Parathyroid adenoma (tissue), 2 donors: ENCODE results near the gene CCR2.

Experiments
- H2AFZ ChIP-seq: fragments of 300-600 bp; sonication (generic); one replicate; pipeline ENCODE4 v1.7.0; 2017; ENCODE audit warnings: antibody characterized with exemption, mild to moderate bottlenecking
- H3K27ac ChIP-seq: fragments of 300-600 bp; sonication (generic); one replicate; pipeline ENCODE4 v1.7.0; 2017
- H3K27me3 ChIP-seq: fragments of 300-600 bp; sonication (generic); one replicate; pipeline ENCODE4 v1.7.0; 2017; ENCODE audit warnings: low read length; ENCODE audit not compliant: control insufficient read depth, insufficient read depth
- H3K36me3 ChIP-seq: fragments of 300-600 bp; sonication (generic); one replicate; pipeline ENCODE4 v1.7.0; 2017; ENCODE audit warnings: low read length; ENCODE audit not compliant: control insufficient read depth, insufficient read depth
- H3K4me1 ChIP-seq: fragments of 300-600 bp; sonication (generic); one replicate; pipeline ENCODE4 v1.7.0; 2017; ENCODE audit warnings: control low read depth
- H3K4me2 ChIP-seq: fragments of 300-600 bp; sonication (generic); one replicate; pipeline ENCODE4 v1.7.0; 2017; ENCODE audit warnings: low read length
- H3K4me3 ChIP-seq: fragments of 300-600 bp; sonication (generic); one replicate; pipeline ENCODE4 v1.7.0; 2017; ENCODE audit warnings: low read depth, low read length
- H3K79me2 ChIP-seq: fragments of 300-600 bp; sonication (generic); one replicate; pipeline ENCODE4 v1.7.0; 2017; ENCODE audit warnings: control low read depth
- H3K9ac ChIP-seq: fragments of 300-600 bp; sonication (generic); one replicate; pipeline ENCODE4 v1.7.0; 2017; ENCODE audit warnings: mild to moderate bottlenecking
- H3K9me3 ChIP-seq: fragments of 300-600 bp; sonication (generic); one replicate; pipeline ENCODE4 v1.7.0; 2017; ENCODE audit warnings: low read length; ENCODE audit not compliant: control insufficient read depth
- TF ChIP-seq, protein P1 (sequence below): fragments of 300-600 bp; sonication (generic); IDR thresholded peaks from one replicate; pipeline ENCODE4 v1.7.0; 2017; ENCODE audit warnings: antibody characterized with exemption, mild to moderate bottlenecking
- donor health status: primary hyperparathyroidism.

Gene CCR2

DNA sequence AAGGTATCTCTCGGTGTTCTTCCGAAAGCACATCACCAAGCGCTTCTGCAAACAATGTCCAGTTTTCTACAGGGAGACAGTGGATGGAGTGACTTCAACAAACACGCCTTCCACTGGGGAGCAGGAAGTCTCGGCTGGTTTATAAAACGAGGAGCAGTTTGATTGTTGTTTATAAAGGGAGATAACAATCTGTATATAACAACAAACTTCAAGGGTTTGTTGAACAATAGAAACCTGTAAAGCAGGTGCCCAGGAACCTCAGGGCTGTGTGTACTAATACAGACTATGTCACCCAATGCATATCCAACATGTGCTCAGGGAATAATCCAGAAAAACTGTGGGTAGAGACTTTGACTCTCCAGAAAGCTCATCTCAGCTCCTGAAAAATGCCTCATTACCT, 4.6 kb downstream of the CCR2 start:
- Histone ChIP-seq H3K4me2 (no peak overlapping the region), H3K4me1 (no peaks in the 10 kb centered on the region), H3K9ac (no peak overlapping the region), H3K9me3 (no peaks in the 10 kb centered on the region), H3K4me3 (no peak overlapping the region), H3K36me3 (no peaks in the 10 kb centered on the region), H2AFZ (no peak overlapping the region), H3K27ac (no peak overlapping the region), H3K27me3 (no peaks in the 10 kb centered on the region), H3K79me2 (no peaks in the 10 kb centered on the region)
- TF ChIP-seq, protein P1, sequence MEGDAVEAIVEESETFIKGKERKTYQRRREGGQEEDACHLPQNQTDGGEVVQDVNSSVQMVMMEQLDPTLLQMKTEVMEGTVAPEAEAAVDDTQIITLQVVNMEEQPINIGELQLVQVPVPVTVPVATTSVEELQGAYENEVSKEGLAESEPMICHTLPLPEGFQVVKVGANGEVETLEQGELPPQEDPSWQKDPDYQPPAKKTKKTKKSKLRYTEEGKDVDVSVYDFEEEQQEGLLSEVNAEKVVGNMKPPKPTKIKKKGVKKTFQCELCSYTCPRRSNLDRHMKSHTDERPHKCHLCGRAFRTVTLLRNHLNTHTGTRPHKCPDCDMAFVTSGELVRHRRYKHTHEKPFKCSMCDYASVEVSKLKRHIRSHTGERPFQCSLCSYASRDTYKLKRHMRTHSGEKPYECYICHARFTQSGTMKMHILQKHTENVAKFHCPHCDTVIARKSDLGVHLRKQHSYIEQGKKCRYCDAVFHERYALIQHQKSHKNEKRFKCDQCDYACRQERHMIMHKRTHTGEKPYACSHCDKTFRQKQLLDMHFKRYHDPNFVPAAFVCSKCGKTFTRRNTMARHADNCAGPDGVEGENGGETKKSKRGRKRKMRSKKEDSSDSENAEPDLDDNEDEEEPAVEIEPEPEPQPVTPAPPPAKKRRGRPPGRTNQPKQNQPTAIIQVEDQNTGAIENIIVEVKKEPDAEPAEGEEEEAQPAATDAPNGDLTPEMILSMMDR, result no peak

DNA sequence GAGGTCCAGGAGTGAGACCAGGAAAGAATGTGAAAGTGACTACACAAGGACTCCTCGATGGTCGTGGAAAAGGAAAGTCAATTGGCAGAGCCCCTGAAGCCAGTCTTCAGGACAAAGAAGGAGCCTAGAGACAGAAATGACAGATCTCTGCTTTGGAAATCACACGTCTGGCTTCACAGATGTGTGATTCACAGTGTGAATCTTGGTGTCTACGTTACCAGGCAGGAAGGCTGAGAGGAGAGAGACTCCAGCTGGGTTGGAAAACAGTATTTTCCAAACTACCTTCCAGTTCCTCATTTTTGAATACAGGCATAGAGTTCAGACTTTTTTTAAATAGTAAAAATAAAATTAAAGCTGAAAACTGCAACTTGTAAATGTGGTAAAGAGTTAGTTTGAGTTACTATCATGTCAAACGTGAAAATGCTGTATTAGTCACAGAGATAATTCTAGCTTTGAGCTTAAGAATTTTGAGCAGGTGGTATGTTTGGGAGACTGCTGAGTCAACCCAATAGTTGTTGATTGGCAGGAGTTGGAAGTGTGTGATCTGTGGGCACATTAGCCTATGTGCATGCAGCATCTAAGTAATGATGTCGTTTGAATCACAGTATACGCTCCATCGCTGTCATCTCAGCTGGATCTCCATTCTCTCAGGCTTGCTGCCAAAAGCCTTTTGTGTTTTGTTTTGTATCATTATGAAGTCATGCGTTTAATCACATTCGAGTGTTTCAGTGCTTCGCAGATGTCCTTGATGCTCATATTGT, 6.0 kb downstream of the CCR2 start:
- no peaks in the 10 kb centered on the region for H3K27me3 ChIP-seq
- no peak overlapping the region for H2AFZ ChIP-seq
- no peak overlapping the region for H3K9ac ChIP-seq
- TF ChIP-seq, protein P1, result no peak
- no peak overlapping the region for H3K27ac ChIP-seq
- H3K36me3 ChIP-seq, result no peaks in the 10 kb centered on the region
- H3K4me3 ChIP-seq, result no peak overlapping the region
- H3K4me1 ChIP-seq, result no peaks in the 10 kb centered on the region
- no peaks in the 10 kb centered on the region for H3K79me2 ChIP-seq
- H3K4me2 ChIP-seq, result no peak overlapping the region
- no peaks in the 10 kb centered on the region for H3K9me3 ChIP-seq

DNA sequence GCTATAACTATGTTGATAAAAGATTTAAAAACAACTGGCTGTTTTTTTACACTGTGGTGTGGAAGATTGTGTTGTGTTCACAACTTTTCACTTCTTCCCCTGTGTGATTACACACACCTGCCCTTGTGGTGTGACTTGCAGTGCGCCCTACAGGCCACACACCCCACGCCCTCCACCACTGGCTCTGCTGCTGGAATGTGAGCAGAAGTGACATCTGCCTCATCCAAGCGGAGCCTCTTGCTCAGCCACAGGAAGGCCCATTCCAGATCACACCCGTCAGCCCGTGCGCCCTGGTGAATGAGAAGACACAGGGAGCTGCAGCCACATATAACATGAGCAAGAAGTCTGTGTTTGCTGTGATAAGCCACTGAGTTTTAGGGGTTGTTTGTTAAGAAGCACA, 7.0 kb downstream of the CCR2 start:
- Histone ChIP-seq H3K4me2 (no peak overlapping the region), H3K4me1 (no peaks in the 10 kb centered on the region), H3K36me3 (no peaks in the 10 kb centered on the region), H3K9ac (no peak overlapping the region), H3K4me3 (no peak overlapping the region), H3K9me3 (no peaks in the 10 kb centered on the region), H3K27ac (no peak overlapping the region), H3K27me3 (no peaks in the 10 kb centered on the region), H2AFZ (no peak overlapping the region), H3K79me2 (no peaks in the 10 kb centered on the region)
- TF ChIP-seq, protein P1, result no peak

DNA sequence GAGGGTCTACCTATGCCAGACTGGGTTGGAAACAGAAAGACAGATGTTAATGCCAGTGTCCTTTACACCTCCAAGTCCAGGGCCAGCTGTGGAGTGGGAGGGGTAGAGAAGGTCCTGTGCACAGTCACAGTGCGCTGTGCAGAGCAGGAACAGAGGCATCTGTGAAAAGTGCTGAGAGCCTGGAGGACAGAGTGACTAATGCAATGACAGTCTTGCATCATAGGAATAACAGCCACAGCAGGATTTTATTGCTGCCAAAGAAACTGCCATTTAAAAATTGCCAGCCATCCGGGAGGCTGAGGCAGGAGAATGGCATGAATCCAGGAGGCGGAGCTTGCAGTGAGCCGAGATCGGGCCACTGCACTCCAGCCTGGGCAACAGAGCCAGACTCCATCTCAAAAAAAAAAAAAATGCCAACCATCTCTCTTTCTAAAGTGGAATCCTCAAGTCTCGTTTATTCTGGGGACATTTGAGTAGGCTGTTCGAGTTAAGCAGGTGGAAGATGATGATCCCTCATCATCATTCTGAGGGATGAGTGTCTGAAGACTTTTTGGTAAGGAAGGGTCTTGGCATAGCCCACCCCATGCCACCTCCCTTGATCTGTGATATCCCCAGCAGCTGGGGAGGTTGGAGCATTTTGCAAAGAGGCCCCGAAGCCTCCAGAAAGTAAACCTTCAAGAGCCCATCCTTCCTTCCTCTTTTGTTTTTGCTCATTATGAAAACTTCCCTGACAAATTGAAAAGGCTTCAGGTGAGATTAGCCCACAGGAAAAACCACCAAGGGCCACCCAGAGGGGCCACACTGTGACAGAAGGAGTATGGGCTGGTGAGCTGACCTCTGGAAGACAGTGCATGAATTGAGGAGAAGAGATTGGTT, 7.7 kb downstream of the CCR2 start:
- Histone ChIP-seq H3K9me3 (no peaks in the 10 kb centered on the region), H3K79me2 (no peaks in the 10 kb centered on the region), H3K4me3 (no peak overlapping the region), H3K9ac (no peak overlapping the region), H3K27me3 (no peaks in the 10 kb centered on the region), H3K36me3 (no peaks in the 10 kb centered on the region), H3K27ac (no peak overlapping the region), H3K4me2 (no peak overlapping the region), H3K4me1 (no peaks in the 10 kb centered on the region), H2AFZ (no peak overlapping the region)
- TF ChIP-seq, protein P1, result no peak
